HT-29 (cell line): Measurements from ENCODE around the gene PER2. TPM values are rescaled to one million over a fixed set of nuclear protein-coding genes. Genes with fewer than 3 reads are reported as not detected.
A peak's percentile ranks its signal among the peaks of the same experiment; 100 is the strongest.
"Not testable (repeated sequence)": the region's sequence is repeated elsewhere in the genome, so short reads cannot be mapped to it uniquely, and the experiment has no call there.

Source experiments
- DNase-seq: peaks from one replicate; pipeline ENCODE4 v3.0.0-alpha.2; 2015; ENCODE audit warnings: low spot score
- total RNA-seq: library from RNA; depleted of rRNA; stranded (reverse); fragments of >200 nt; shearing (Covaris generic); gene quantifications from 2 replicates; pipeline ENCODE4 v1.2.3, GENCODE V29; 2014

Gene PER2
- total RNA-seq, 1 experiment from 2014 or later, result 28.3 TPM

- DNase-seq, result peak; percentile 97
Measured at GRCh38 chr2:238288650-238289573, 502 bp upstream of the PER2 start.

GRCh38 chr2:238286987-238287736 lies 1.2 kb downstream of the PER2 start:
- no peak for DNase-seq

GRCh38 chr2:238286551-238286950 lies 1.9 kb downstream of the PER2 start:
- peak; percentile 75 for DNase-seq

- no peak for DNase-seq
Measured at GRCh38 chr2:238286095-238286494, 2.3 kb downstream of the PER2 start.

GRCh38 chr2:238285653-238286082 lies 2.7 kb downstream of the PER2 start:
- peak; percentile 97 for DNase-seq

GRCh38 chr2:238284802-238285515 lies 3.5 kb downstream of the PER2 start:
- DNase-seq, result no peak

GRCh38 chr2:238282861-238283738 lies 5.3 kb downstream of the PER2 start:
- no peak for DNase-seq

- DNase-seq, result no peak
Measured at GRCh38 chr2:238281826-238282480, 6.5 kb downstream of the PER2 start.

GRCh38 chr2:238280083-238280825 lies 8.2 kb downstream of the PER2 start:
- no peak for DNase-seq

GRCh38 chr2:238279324-238279682 lies 9.1 kb downstream of the PER2 start:
- no peak for DNase-seq

- DNase-seq, result no peak
Measured at GRCh38 chr2:238278626-238279323, 9.6 kb downstream of the PER2 start.

GRCh38 chr2:238277695-238278094 lies 10.7 kb downstream of the PER2 start:
- DNase-seq, result no peak

GRCh38 chr2:238274152-238274865 lies 14.1 kb downstream of the PER2 start:
- DNase-seq, result no peak

- not testable (repeated sequence) for DNase-seq
Measured at GRCh38 chr2:238273433-238273832, 15.0 kb downstream of the PER2 start.

- no peak for DNase-seq
Measured at GRCh38 chr2:238272156-238272555, 16.3 kb downstream of the PER2 start.

- not testable (repeated sequence) for DNase-seq
Measured at GRCh38 chr2:238271686-238272085, 16.7 kb downstream of the PER2 start.

- no peak for DNase-seq
Measured at GRCh38 chr2:238271061-238271554, 17.3 kb downstream of the PER2 start.

- DNase-seq, result no peak
Measured at GRCh38 chr2:238270606-238271005, 17.8 kb downstream of the PER2 start.
